NCI-H2171 treated with DMSO at 0.1 percent for 48 hours (cell line): ENCODE measurements around the gene EDN3.
"Not testable (repeated sequence)": the region's sequence is repeated elsewhere in the genome, so short reads cannot be mapped to it uniquely, and the experiment has no call there.

Experiments
- DNase-seq: peaks from one replicate; lab custom pipeline; 2025; lab: John Stamatoyannopoulos, UW

Gene EDN3

GRCh38 chr20:59336540-59336939 is 36.1 kb downstream of the EDN3 start:
- DNase-seq = no peak

- not testable (repeated sequence) for DNase-seq
Measured at GRCh38 chr20:59338444-59338843, 38.0 kb downstream of the EDN3 start.

- no peak for DNase-seq
Measured at GRCh38 chr20:59340201-59340885, 39.9 kb downstream of the EDN3 start.

GRCh38 chr20:59341285-59342022 is 41.0 kb downstream of the EDN3 start:
- DNase-seq = not testable (repeated sequence)

- DNase-seq = no peak
Measured at GRCh38 chr20:59342023-59342957, 41.9 kb downstream of the EDN3 start.

GRCh38 chr20:59346061-59346460 is 45.6 kb downstream of the EDN3 start:
- DNase-seq = no peak

- DNase-seq = no peak
Measured at GRCh38 chr20:59349277-59349676, 48.9 kb downstream of the EDN3 start.

GRCh38 chr20:59350330-59351156 is 50.1 kb downstream of the EDN3 start:
- no peak for DNase-seq

GRCh38 chr20:59351157-59352040 is 51.0 kb downstream of the EDN3 start:
- no peak for DNase-seq

GRCh38 chr20:59352541-59352940 is 52.1 kb downstream of the EDN3 start:
- no peak for DNase-seq

GRCh38 chr20:59352990-59353389 is 52.6 kb downstream of the EDN3 start:
- no peak for DNase-seq

- DNase-seq = no peak
Measured at GRCh38 chr20:59354460-59354859, 54.0 kb downstream of the EDN3 start.

GRCh38 chr20:59355242-59355641 is 54.8 kb downstream of the EDN3 start:
- DNase-seq = no peak

- peak; percentile 94 for DNase-seq
Measured at GRCh38 chr20:59356662-59357165, 56.3 kb downstream of the EDN3 start.

GRCh38 chr20:59358793-59359192 is 58.4 kb downstream of the EDN3 start:
- not testable (repeated sequence) for DNase-seq

- no peak for DNase-seq
Measured at GRCh38 chr20:59359906-59360725, 59.7 kb downstream of the EDN3 start.

GRCh38 chr20:59360934-59361333 is 60.5 kb downstream of the EDN3 start:
- no peak for DNase-seq

- DNase-seq = no peak
Measured at GRCh38 chr20:59361411-59361810, 61.0 kb downstream of the EDN3 start.

- no peak for DNase-seq
Measured at GRCh38 chr20:59363101-59363500, 62.7 kb downstream of the EDN3 start.
